K562 (cell line): ENCODE data around the gene SSU72. TPM values are rescaled to one million over a fixed set of nuclear protein-coding genes. Genes with fewer than 3 reads are reported as not detected.
A peak's percentile ranks its signal among the peaks of the same experiment; 100 is the strongest.

ENCODE experiments used
- ARID1B ChIP-seq: fragments of 450-650 bp; IDR thresholded peaks from 2 replicates; pipeline ENCODE4 v1.6.1; 2016; ENCODE audit warnings: antibody characterized with exemption, mild to moderate bottlenecking, inconsistent platforms
- ARNT ChIP-seq, 2 experiments: fragments of 450-650 bp; IDR thresholded peaks; 2 replicates each; pipeline ENCODE4 v1.6.1; 2016; ENCODE audit warnings: mild to moderate bottlenecking in 1 of 2
- BMI1 ChIP-seq: fragments of 150-350 bp; IDR thresholded peaks from 2 replicates; pipeline ENCODE4 v1.6.1; 2014; ENCODE audit warnings: low read length
- CXXC5 ChIP-seq: fragments of 250-450 bp; sonication (Bioruptor Pico); IDR thresholded peaks from 2 replicates; pipeline ENCODE4 v1.8.0; 2022; ENCODE audit warnings: inconsistent platforms, mild to moderate bottlenecking, moderate library complexity
- GTF2E2 ChIP-seq: fragments of 200-800 bp; sonication (Bioruptor generic); IDR thresholded peaks from 2 replicates; pipeline ENCODE4 v1.6.1; 2016; ENCODE audit warnings: missing genetic modification characterization, missing compliant biosample characterization
- HEY1 ChIP-seq: fragments of 250-450 bp; sonication (Bioruptor Pico); IDR thresholded peaks from 2 replicates; pipeline ENCODE4 v1.5.0; 2020; ENCODE audit warnings: mild to moderate bottlenecking, moderate library complexity, borderline replicate concordance
- HOMEZ ChIP-seq: fragments of 250-450 bp; sonication (Bioruptor Pico); IDR thresholded peaks from 2 replicates; pipeline ENCODE4 v1.4.0; 2020; ENCODE audit warnings: mild to moderate bottlenecking, moderate library complexity
- KLF6 ChIP-seq: fragments of 250-450 bp; sonication (Bioruptor Pico); IDR thresholded peaks from 2 replicates; pipeline ENCODE4 v1.4.0; 2020; ENCODE audit warnings: mild to moderate bottlenecking, moderate library complexity, borderline replicate concordance
- MAX ChIP-seq: sonication (generic); formaldehyde crosslinking; IDR thresholded peaks from 2 replicates; pipeline ENCODE4 v1.9.0; 2022; ENCODE audit warnings: mild to moderate bottlenecking, missing genetic modification reagents
- MBD1 ChIP-seq: fragments of 250-450 bp; sonication (Bioruptor Pico); IDR thresholded peaks from 2 replicates; pipeline ENCODE4 v1.8.0; 2022; ENCODE audit warnings: inconsistent platforms
- MIER1 ChIP-seq: fragments of 450-650 bp; IDR thresholded peaks from 2 replicates; pipeline ENCODE4 v1.6.1; 2016; ENCODE audit warnings: antibody characterized with exemption, mild to moderate bottlenecking, low read depth
- NFE2 ChIP-seq: IDR thresholded peaks from 2 replicates; pipeline ENCODE4 v1.6.1; 2014; ENCODE audit warnings: antibody characterized with exemption, low read depth
- POLR3G ChIP-seq: IDR thresholded peaks from 2 replicates; pipeline ENCODE4 v1.6.1; 2011; ENCODE audit not compliant: insufficient read length, insufficient replicate concordance; ENCODE audit errors: extremely low read depth
- SREBF2 ChIP-seq: sonication (generic); formaldehyde crosslinking; IDR thresholded peaks from 2 replicates; pipeline ENCODE4 v1.4.0; 2020; ENCODE audit warnings: mild to moderate bottlenecking, missing genetic modification reagents
- ZNF212 ChIP-seq: fragments of 450-650 bp; formaldehyde crosslinking; IDR thresholded peaks from 2 replicates; pipeline ENCODE4 v1.4.0; 2020; ENCODE audit warnings: mild to moderate bottlenecking
- ZNF395 ChIP-seq: fragments of 200-800 bp; sonication (Bioruptor generic); IDR thresholded peaks from 2 replicates; pipeline ENCODE4 v1.6.1; 2017; ENCODE audit warnings: missing genetic modification characterization, missing compliant biosample characterization
- ZNF639 ChIP-seq, 2 experiments: fragments of 200-800 bp in 1 of 2; sonication (Bioruptor generic) in 1 of 2; sonication (generic) in 1 of 2; formaldehyde crosslinking in 1 of 2; IDR thresholded peaks in 1 of 2; conservative IDR thresholded peaks in 1 of 2; 2 replicates each; pipeline versions ENCODE4 v1.5.0 to v1.6.1; 2016 to 2020; ENCODE audit warnings: missing compliant biosample characterization in 1 of 2, missing genetic modification characterization in 1 of 2, missing genetic modification reagents in 1 of 2
- polyA plus RNA-seq, 8 experiments: library from polyadenylated mRNA; depleted of rRNA in 4 of 8; stranded (reverse) in 5 of 8; unstranded in 3 of 8; fragments of >200 nt; fragmentation: Nextera tagmentation in 2 of 8; fragmentation: Illumina TruSeq in 1 of 8; extraction: Ambion mirVana in 2 of 8; extraction: Trizol in 1 of 8; gene quantifications; 2 replicates each; pipeline versions ENCODE4 v1.2.1 to v1.2.3, GENCODE V29; 2011 to 2014; ENCODE audit warnings: inconsistent platforms in 1 of 8, missing spikeins in 1 of 8
- total RNA-seq, 7 experiments: library from RNA; depleted of rRNA in 6 of 7; stranded (reverse); fragments of >200 nt in 6 of 7; fragmentation: Illumina TruSeq in 2 of 7; extraction: Trizol in 2 of 7; gene quantifications; 2 replicates each; pipeline versions ENCODE4 v1.2.1 to v1.2.3, GENCODE V29; 2011 to 2021; ENCODE audit warnings: low replicate concordance in 1 of 7

Gene SSU72
- total and polyA plus RNA-seq, 9 of the 15 experiments (the other 6 are each of a cell fraction or from before 2014, with no cell fraction given): 70.8 to 201 (median 94.6) TPM

- TF ChIP-seq SREBF2 (CRISPR knock-in tag): no peak
- no peak for TF ChIP-seq NFE2
- TF ChIP-seq BMI1: peak; percentile 91
- TF ChIP-seq HEY1 (CRISPR knock-in tag): no peak
- no peak for TF ChIP-seq ZNF212 (CRISPR knock-in tag)
- peak; percentile 15; the same call in 1 of the 2 replicates for TF ChIP-seq ARID1B
- TF ChIP-seq KLF6 (CRISPR knock-in tag): no peak
- TF ChIP-seq POLR3G: no peak
- TF ChIP-seq ZNF395: no peak
- no peak for TF ChIP-seq HOMEZ (CRISPR knock-in tag)
- peak; percentile 42; the same call in 1 of the 2 replicates for TF ChIP-seq GTF2E2
- TF ChIP-seq MBD1 (CRISPR knock-in tag): no peak
- no peak for TF ChIP-seq MIER1
- TF ChIP-seq ARNT (IDR thresholded peaks at IDR 0.05): no peak
- TF ChIP-seq ZNF639 (CRISPR knock-in tag; conservative IDR thresholded peaks at IDR 0.05 in 1 of 2, IDR thresholded peaks at IDR 0.05 in 1 of 2): peak in 1 of 2 experiments; percentile 89; a peak in 2 of 4 replicates
- TF ChIP-seq CXXC5: peak; percentile 84
- peak; percentile 74; the same call in 1 of the 2 replicates for TF ChIP-seq MAX (CRISPR knock-in tag)
These were observed 40.8 kb upstream of the SSU72 start, which contains the start of gene MIB2 (continued) for GRCh38 chr1:1615256-1616044.
